Esophagus squamous epithelium (tissue), 5 donors: ENCODE measurements around the gene APH1A. TPM values are rescaled to one million over a fixed set of nuclear protein-coding genes. Genes with fewer than 3 reads are reported as not detected.
"Not testable (repeated sequence)": the region's sequence is repeated elsewhere in the genome, so short reads cannot be mapped to it uniquely, and the experiment has no call there.

ENCODE experiments used
- DNase-seq: peaks from one replicate; lab custom pipeline; 2025; lab: John Stamatoyannopoulos, UW
- H3K27ac ChIP-seq, 4 donors: fragments of 200-600 bp; sonication (generic); one replicate each; pipeline ENCODE4 v1.5.1; 2016 to 2019; ENCODE audit warnings: mild to moderate bottlenecking in 1 of 4
- H3K27me3 ChIP-seq, 4 donors: fragments of 200-600 bp; sonication (generic); 1 replicate in 3 of 4; 2 replicates in 1 of 4; pipeline versions ENCODE4 v1.5.1 to v1.6.0; 2017 to 2021; ENCODE audit warnings: antibody characterized with exemption in 1 of 4
- H3K36me3 ChIP-seq, 3 donors: fragments of 200-600 bp; sonication (generic); one replicate each; pipeline ENCODE4 v1.5.1; 2016 to 2019
- H3K4me1 ChIP-seq, 3 donors: fragments of 200-600 bp; sonication (generic); one replicate each; pipeline ENCODE4 v1.5.1; 2017 to 2019
- H3K4me3 ChIP-seq, 4 donors: fragments of 200-600 bp; sonication (generic); 1 replicate in 3 of 4; 2 replicates in 1 of 4; pipeline ENCODE4 v1.5.1; 2016 to 2019; ENCODE audit warnings: mild to moderate bottlenecking in 2 of 4, moderate library complexity in 1 of 4
- H3K9me3 ChIP-seq, 3 donors: fragments of 200-600 bp; sonication (generic); one replicate each; pipeline ENCODE4 v1.5.1; 2016 to 2019
- POLR2A ChIP-seq, 4 donors: fragments of 450-650 bp; IDR thresholded peaks; one replicate each; pipeline ENCODE4 v1.6.1; 2017; ENCODE audit warnings: antibody characterized with exemption in 4 of 4, mild to moderate bottlenecking in 4 of 4, moderate library complexity in 3 of 4
- WGBS, 2 donors: methylation state at CpG; one replicate each; pipeline ENCODE4 v1.1.5; 2018; 5-methylcytosine and 5-hydroxymethylcytosine counted together
- intact Hi-C: fragments of 100-400 bp; cut with DNase I; formaldehyde crosslinking; loops from one replicate; pipeline ENCODE4 v1.15.0; 2022
- total RNA-seq, 4 donors: library from RNA; depleted of rRNA; stranded (reverse); fragments of >200 nt; gene quantifications; one replicate each; pipeline ENCODE4 v1.1.0, GENCODE V29; 2016
- TF ChIP-seq, protein P1 (sequence below), 6 experiments: fragments of 450-650 bp in 4 of 6; fragments of 200-600 bp in 2 of 6; sonication (generic) in 2 of 6; IDR thresholded peaks; one replicate each; pipeline ENCODE4 v1.5.1; 2016 to 2019; ENCODE audit warnings: antibody characterized with exemption in 6 of 6, mild to moderate bottlenecking in 4 of 6, moderate library complexity in 4 of 6
- donor health status: DM: yes; HTN: yes; CAD: no.

Gene APH1A
- total RNA-seq, 4 donors from 2014 or later, result 94.0 to 112 (median 95.2) TPM

- Histone ChIP-seq H3K9me3 (no peaks in the 10 kb centered on the region), H3K27ac (peak overlapping the region; percentile 87 to 98 (median 98)), H3K27me3 (no peaks in the 10 kb centered on the region), H3K36me3 (peaks cover 0 to 30% (median 0%) of the 10 kb centered on the region in 3 donors), H3K4me3 (peak overlapping the region; percentile 66 to 96 (median 88)), H3K4me1 (peaks cover 5 to 27% (median 7%) of the 10 kb centered on the region in 3 donors)
- 6 to 7% methylated on average over 15 of the region's 15 CpGs for WGBS, 2 donors
- DNase-seq, result no peak
- TF ChIP-seq POLR2A (IDR thresholded peaks at IDR 0.05), result no peak
- TF ChIP-seq, protein P1, sequence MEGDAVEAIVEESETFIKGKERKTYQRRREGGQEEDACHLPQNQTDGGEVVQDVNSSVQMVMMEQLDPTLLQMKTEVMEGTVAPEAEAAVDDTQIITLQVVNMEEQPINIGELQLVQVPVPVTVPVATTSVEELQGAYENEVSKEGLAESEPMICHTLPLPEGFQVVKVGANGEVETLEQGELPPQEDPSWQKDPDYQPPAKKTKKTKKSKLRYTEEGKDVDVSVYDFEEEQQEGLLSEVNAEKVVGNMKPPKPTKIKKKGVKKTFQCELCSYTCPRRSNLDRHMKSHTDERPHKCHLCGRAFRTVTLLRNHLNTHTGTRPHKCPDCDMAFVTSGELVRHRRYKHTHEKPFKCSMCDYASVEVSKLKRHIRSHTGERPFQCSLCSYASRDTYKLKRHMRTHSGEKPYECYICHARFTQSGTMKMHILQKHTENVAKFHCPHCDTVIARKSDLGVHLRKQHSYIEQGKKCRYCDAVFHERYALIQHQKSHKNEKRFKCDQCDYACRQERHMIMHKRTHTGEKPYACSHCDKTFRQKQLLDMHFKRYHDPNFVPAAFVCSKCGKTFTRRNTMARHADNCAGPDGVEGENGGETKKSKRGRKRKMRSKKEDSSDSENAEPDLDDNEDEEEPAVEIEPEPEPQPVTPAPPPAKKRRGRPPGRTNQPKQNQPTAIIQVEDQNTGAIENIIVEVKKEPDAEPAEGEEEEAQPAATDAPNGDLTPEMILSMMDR (IDR thresholded peaks at IDR 0.05), result no peak
- intact Hi-C loops, result no loop called here
These were observed 35.2 kb downstream of the APH1A start for GRCh38 chr1:150233359-150234308.

DNA sequence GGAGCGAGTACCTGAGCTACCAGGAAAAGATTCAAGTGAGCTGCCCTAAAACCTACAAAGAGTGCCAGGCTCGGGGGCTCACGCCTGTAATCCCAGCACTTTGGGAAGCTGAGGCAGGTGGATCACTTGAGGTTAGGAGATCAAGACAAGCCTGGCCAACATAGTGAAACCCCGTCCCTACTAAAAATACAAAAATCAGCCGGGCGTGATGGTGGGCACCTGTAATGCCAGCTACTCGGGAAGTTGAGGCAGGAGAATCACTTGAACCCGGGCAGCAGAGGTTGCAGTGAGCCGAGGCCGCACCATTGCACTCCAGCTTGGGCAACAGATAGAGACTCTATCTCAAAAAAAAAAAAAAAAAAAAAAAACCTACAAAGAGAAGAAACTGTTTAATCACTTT lies 35.9 kb downstream of the APH1A start:
- H3K9me3 ChIP-seq, DNase-seq, H3K27me3 ChIP-seq, intact Hi-C loops, H3K4me3 ChIP-seq: not testable (repeated sequence)
- Histone ChIP-seq H3K27ac (peak overlapping the region in 2 of 4 donors; percentile 98), H3K4me1 (peaks cover 5 to 27% (median 7%) of the 10 kb centered on the region in 3 donors), H3K36me3 (peaks cover 0 to 37% (median 0%) of the 10 kb centered on the region in 3 donors)
- WGBS, 2 donors, result 83 to 88% methylated on average over 9 to 10 of the region's 10 CpGs

GRCh38 chr1:150228246-150228645 lies 40.6 kb downstream of the APH1A start:
- H3K27me3 ChIP-seq, H3K4me1 ChIP-seq, H3K27ac ChIP-seq, DNase-seq, H3K9me3 ChIP-seq, H3K4me3 ChIP-seq, intact Hi-C loops: not testable (repeated sequence)
- WGBS, 2 donors, result 95% methylated on average over 10 of the region's 10 CpGs
- H3K36me3 ChIP-seq, result peaks cover 0 to 84% (median 15%) of the 10 kb centered on the region in 3 donors

DNA sequence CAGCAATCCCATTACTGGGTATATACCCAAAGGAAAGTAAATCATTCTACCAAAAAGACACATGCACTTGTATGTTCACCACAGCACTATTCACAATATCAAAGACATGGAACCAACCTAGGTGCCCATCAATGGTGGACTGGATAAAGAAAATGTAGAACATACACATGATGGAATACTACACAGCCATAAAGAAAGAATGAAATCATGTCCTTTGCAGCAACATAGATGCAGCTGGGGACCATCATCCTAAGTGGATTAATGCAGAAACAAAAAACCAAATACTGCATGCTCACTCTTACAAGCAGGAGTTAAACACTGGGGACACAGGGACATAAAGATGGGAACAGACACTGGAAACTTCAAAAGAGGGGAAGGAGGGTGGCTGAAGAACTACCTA lies 41.6 kb downstream of the APH1A start:
- DNase-seq, result no peak
- no peaks in the 10 kb centered on the region for H3K4me1 ChIP-seq
- H3K36me3 ChIP-seq, result peaks cover 0 to 94% (median 17%) of the 10 kb centered on the region in 3 donors
- H3K27ac ChIP-seq, result no peak overlapping the region
- no peaks in the 10 kb centered on the region for H3K27me3 ChIP-seq
- no peak overlapping the region for H3K4me3 ChIP-seq
- intact Hi-C loops, result no loop called here
- H3K9me3 ChIP-seq, result no peaks in the 10 kb centered on the region
- TF ChIP-seq POLR2A (IDR thresholded peaks at IDR 0.05), result no peak
- TF ChIP-seq, protein P1 (IDR thresholded peaks at IDR 0.05), result no peak

DNA sequence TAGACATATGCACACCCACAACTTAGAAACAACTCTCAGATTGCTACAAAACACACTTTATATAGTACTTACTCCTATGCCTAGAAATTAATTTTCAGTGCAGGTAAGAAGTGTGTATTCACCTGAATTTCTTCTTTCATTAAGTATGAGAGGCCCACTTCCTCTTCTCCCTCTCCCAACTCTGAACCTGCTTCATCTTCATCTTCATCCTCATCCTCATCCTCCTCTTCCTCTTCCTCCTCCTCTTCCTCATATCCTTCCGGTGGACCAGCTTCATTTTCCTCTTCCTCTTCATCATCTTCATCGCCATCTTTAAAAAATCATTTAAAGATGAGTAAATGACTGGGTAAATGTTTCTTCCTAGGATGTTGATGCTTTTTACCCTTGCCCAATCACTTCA lies 42.3 kb downstream of the APH1A start:
- no peak for TF ChIP-seq POLR2A (IDR thresholded peaks at IDR 0.05)
- TF ChIP-seq, protein P1 (IDR thresholded peaks at IDR 0.05), result no peak
- 81 to 90% methylated on average over 1 to 2 of the region's 2 CpGs for WGBS, 2 donors
- H3K4me3 ChIP-seq, result no peak overlapping the region
- intact Hi-C loops, result no loop called here
- no peak overlapping the region for H3K27ac ChIP-seq
- H3K27me3 ChIP-seq, result no peaks in the 10 kb centered on the region
- DNase-seq, result no peak
- no peaks in the 10 kb centered on the region for H3K4me1 ChIP-seq
- no peaks in the 10 kb centered on the region for H3K9me3 ChIP-seq
- H3K36me3 ChIP-seq, result peaks cover 0 to 98% (median 17%) of the 10 kb centered on the region in 3 donors

DNA sequence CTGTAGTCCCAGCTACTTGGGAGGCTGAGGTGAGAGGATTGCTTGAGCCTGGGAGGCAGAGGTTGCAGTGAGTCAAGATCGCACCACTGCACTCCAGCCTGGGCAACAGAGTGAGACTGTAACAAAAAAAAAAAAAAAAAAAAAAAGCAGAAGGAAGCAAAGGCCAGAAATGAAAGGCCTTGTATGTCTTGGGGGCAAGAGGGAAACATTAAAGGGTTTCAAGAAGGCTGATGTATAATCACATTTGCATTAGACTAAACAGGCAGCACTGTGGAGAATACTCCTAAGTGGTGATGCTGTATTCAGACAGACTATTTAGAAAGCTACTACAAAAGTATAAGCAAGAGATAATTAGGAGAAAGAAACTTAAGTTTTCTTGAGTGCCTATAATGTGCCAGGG lies 43.3 kb downstream of the APH1A start:
- TF ChIP-seq, protein P1 (IDR thresholded peaks at IDR 0.05), result no peak
- no peak for TF ChIP-seq POLR2A (IDR thresholded peaks at IDR 0.05)
- DNase-seq, result no peak
- H3K9me3 ChIP-seq, result no peaks in the 10 kb centered on the region
- no peaks in the 10 kb centered on the region for H3K4me1 ChIP-seq
- intact Hi-C loops, result no loop called here
- 60 to 100% methylated on average over 1 of the region's 1 CpG for WGBS, 2 donors
- H3K36me3 ChIP-seq, result peaks cover 0 to 96% (median 17%) of the 10 kb centered on the region in 3 donors
- no peak overlapping the region for H3K27ac ChIP-seq
- H3K4me3 ChIP-seq, result no peak overlapping the region
- H3K27me3 ChIP-seq, result no peaks in the 10 kb centered on the region
